SK-N-SH (cell line): Measurements from ENCODE around the gene BAAT. TPM values are rescaled to one million over a fixed set of nuclear protein-coding genes. Genes with fewer than 3 reads are reported as not detected.
"Not testable (repeated sequence)": the region's sequence is repeated elsewhere in the genome, so short reads cannot be mapped to it uniquely, and the experiment has no call there.

ENCODE experiments used
- CTCF ChIA-PET: fragments of 300-600, 350-600 bp; formaldehyde crosslinking; extraction: SDS; loops from one replicate; lab custom pipeline; 2021; lab: Yijun Ruan, JAX
- POLR2A ChIA-PET: fragments of 350-600 bp; sonication (Branson Sonifier 250); formaldehyde crosslinking; extraction: SDS; loops from one replicate; lab custom pipeline; 2020; ENCODE audit warnings: antibody characterized with exemption, inconsistent platforms; lab: Yijun Ruan, JAX
- DNase-seq: peaks from one replicate; pipeline ENCODE4 v3.0.0; 2012
- H2AFZ ChIP-seq: fragments of 200-600 bp; sonication (generic); 2 replicates; pipeline ENCODE4 v1.8.1; 2016; ENCODE audit warnings: antibody characterized with exemption, mild to moderate bottlenecking, low read depth
- H3F3A ChIP-seq: fragments of 200-600 bp; sonication (generic); replicated peaks from 2 replicates; pipeline ENCODE3; 2016; ENCODE audit warnings: antibody characterized with exemption, mild to moderate bottlenecking; ENCODE audit not compliant: insufficient read depth
- H3K27ac ChIP-seq, 2 experiments: fragments of 200-500 bp in 1 of 2; fragments of 200-600 bp in 1 of 2; sonication (Bioruptor generic) in 1 of 2; sonication (generic), shearing (Covaris generic) in 1 of 2; 2 replicates each; pipeline versions ENCODE4 v1.5.1 to v1.6.1; 2014 to 2016; ENCODE audit warnings: low read depth in 2 of 2, inconsistent platforms in 1 of 2, low read length in 1 of 2, mild to moderate bottlenecking in 1 of 2, mixed read lengths in 1 of 2
- H3K27me3 ChIP-seq: fragments of 200-600 bp; sonication (generic), shearing (Covaris generic); 2 replicates; pipeline ENCODE4 v1.6.1; 2016; ENCODE audit warnings: mixed run types; ENCODE audit not compliant: insufficient read depth
- H3K36me3 ChIP-seq, 2 experiments: fragments of 200-500 bp in 1 of 2; fragments of 200-600 bp in 1 of 2; sonication (Bioruptor generic) in 1 of 2; sonication (generic) in 1 of 2; replicated peaks in 1 of 2; 2 replicates each; pipeline versions ENCODE3 to v1.5.1; 2014 to 2016; ENCODE audit warnings: low read length in 1 of 2, mild to moderate bottlenecking in 1 of 2; ENCODE audit not compliant: insufficient read depth in 2 of 2, control insufficient read depth in 1 of 2
- H3K4me1 ChIP-seq, 2 experiments: fragments of 200-500 bp in 1 of 2; fragments of 200-600 bp in 1 of 2; sonication (Bioruptor generic) in 1 of 2; sonication (generic), shearing (Covaris generic) in 1 of 2; 2 replicates each; pipeline versions ENCODE4 v1.5.1 to v1.6.1; 2014 to 2016; ENCODE audit warnings: low read depth in 1 of 2, low read length in 1 of 2, mixed run types in 1 of 2; ENCODE audit not compliant: insufficient read depth in 2 of 2, control insufficient read depth in 1 of 2
- H3K4me2 ChIP-seq: fragments of 200-600 bp; sonication (generic), shearing (Covaris generic); 2 replicates; pipeline ENCODE4 v1.6.1; 2017; ENCODE audit warnings: mixed run types
- H3K4me3 ChIP-seq, 2 experiments: fragments of 200-500 bp in 1 of 2; fragments of 200-600 bp in 1 of 2; sonication (Bioruptor generic) in 1 of 2; sonication (generic), shearing (Covaris generic) in 1 of 2; 2 replicates each; pipeline versions ENCODE4 v1.5.1 to v1.8.1; 2014 to 2016; ENCODE audit warnings: low read depth in 2 of 2, inconsistent platforms in 1 of 2, low read length in 1 of 2, mild to moderate bottlenecking in 1 of 2, mixed read lengths in 1 of 2, moderate library complexity in 1 of 2
- H3K79me2 ChIP-seq: fragments of 200-600 bp; sonication (generic); 2 replicates; pipeline ENCODE4 v1.8.1; 2017; ENCODE audit warnings: mild to moderate bottlenecking; ENCODE audit not compliant: insufficient read depth
- H3K9ac ChIP-seq: fragments of 200-600 bp; sonication (generic); 2 replicates; pipeline ENCODE4 v1.6.1; 2017; ENCODE audit warnings: mixed run types
- H3K9me2 ChIP-seq: fragments of 200-600 bp; sonication (generic); 2 replicates; pipeline ENCODE4 v1.6.1; 2017; ENCODE audit warnings: mixed run types
- H3K9me3 ChIP-seq: fragments of 200-600 bp; sonication (generic); 2 replicates; pipeline ENCODE4 v1.6.1; 2017; ENCODE audit warnings: mixed run types, mild to moderate bottlenecking, moderate library complexity
- H4K20me1 ChIP-seq: fragments of 200-600 bp; sonication (generic); 2 replicates; pipeline ENCODE4 v1.6.1; 2017; ENCODE audit warnings: mild to moderate bottlenecking, mixed run types; ENCODE audit not compliant: insufficient read depth
- EZH2phosphoT487 ChIP-seq: fragments of 200-600 bp; sonication (generic); IDR thresholded peaks from 2 replicates; pipeline ENCODE4 v1.6.1; 2017; ENCODE audit warnings: low read depth, mixed run types, mild to moderate bottlenecking, antibody characterized with exemption, moderate library complexity, borderline replicate concordance
- FOSL2 ChIP-seq: IDR thresholded peaks from 2 replicates; pipeline ENCODE4 v1.4.0; 2012; ENCODE audit warnings: low read depth, mild to moderate bottlenecking, moderate library complexity, borderline replicate concordance
- FOXM1 ChIP-seq: IDR thresholded peaks from 2 replicates; pipeline ENCODE4 v1.4.0; 2012; ENCODE audit warnings: low read depth, mild to moderate bottlenecking
- IRF3 ChIP-seq: fragments of 150-350 bp; IDR thresholded peaks from 2 replicates; pipeline ENCODE4 v1.6.1; 2016; ENCODE audit warnings: mild to moderate bottlenecking, low read depth, low read length
- RFX5 ChIP-seq: IDR thresholded peaks from 2 replicates; pipeline ENCODE4 v1.6.1; 2012; ENCODE audit warnings: mild to moderate bottlenecking, improper control_type of control experiment, low read length
- TEAD4 ChIP-seq: IDR thresholded peaks from 2 replicates; pipeline ENCODE4 v1.4.0; 2012; ENCODE audit warnings: mild to moderate bottlenecking, borderline replicate concordance; ENCODE audit not compliant: insufficient read depth
- WGBS: methylation state at CpG from one replicate; pipeline ENCODE4 v1.1.6; 2017; ENCODE audit warnings: low lambda C conversion rate; 5-methylcytosine and 5-hydroxymethylcytosine counted together
- polyA plus RNA-seq, 3 experiments: library from polyadenylated mRNA; depleted of rRNA; stranded (reverse); fragments of >200 nt; gene quantifications; 2 replicates each; pipeline ENCODE4 v1.2.3, GENCODE V29; 2012

BAAT gene
- 0.02 and 0.05 TPM in 2 replicates for polyA plus RNA-seq (2012; rRNA removed)
- 0.01 and 0.05 TPM in 2 replicates for polyA plus RNA-seq (2012; cell fraction: cytosol; rRNA removed)
- 0.11 TPM in 2 replicates for polyA plus RNA-seq (2012; cell fraction: nucleus; rRNA removed)

GRCh38 chr9:101384873-101385536 lies at the start of gene BAAT:
Gene BAAT (minus strand): TSS chr9:101385006. CDS start chr9:101371404, 13,602 bp downstream.
- WGBS = 93% methylated on average over 11 of the region's 11 CpGs
- H3K4me2 ChIP-seq = not testable (repeated sequence)

GRCh38 chr9:101433229-101433628 lies 48.4 kb upstream of the BAAT start:
- no peaks in the 10 kb centered on the region for H4K20me1 ChIP-seq
- H3K9ac ChIP-seq = no peak overlapping the region
- no peaks in the 10 kb centered on the region; a peak in 1 of 4 replicates for H3K4me1 ChIP-seq
- no peak overlapping the region for H3K4me2 ChIP-seq
- DNase-seq = no peak
- TF ChIP-seq FOSL2 (no peak), TEAD4 (no peak), EZH2phosphoT487 (no peak), RFX5 (no peak)
- WGBS = 57% methylated on average over 3 of the region's 3 CpGs
- H3K9me3 ChIP-seq = no peaks in the 10 kb centered on the region
- no peaks in the 10 kb centered on the region for H3K9me2 ChIP-seq
- POLR2A ChIA-PET = no interaction called here
- H3K27me3 ChIP-seq = no peaks in the 10 kb centered on the region; the same call in 1 of the 2 replicates
- no peaks in the 10 kb centered on the region for H3K79me2 ChIP-seq
- no peak overlapping the region for H2AFZ ChIP-seq
- no peaks in the 10 kb centered on the region for H3K36me3 ChIP-seq
- H3K27ac ChIP-seq = no peak overlapping the region
- CTCF ChIA-PET = interaction anchor here (1.9 to 3.0 kb wide), 2 partner anchors 16 to 26 kb away, joined by 11 to 20 read pairs; no protein-coding TSS in a partner anchor
- no peaks in the 10 kb centered on the region for H3F3A ChIP-seq
- no peak overlapping the region for H3K4me3 ChIP-seq

More at GRCh38 chr9:101384873-101385536, at the start of gene BAAT:
- H3K4me3 ChIP-seq, H3K4me1 ChIP-seq, H3K79me2 ChIP-seq, H3K9me3 ChIP-seq, H3K27ac ChIP-seq, H4K20me1 ChIP-seq, H2AFZ ChIP-seq, H3K27me3 ChIP-seq, H3F3A ChIP-seq, DNase-seq, POLR2A ChIA-PET, H3K9ac ChIP-seq, H3K9me2 ChIP-seq, CTCF ChIA-PET: not testable (repeated sequence)
- peaks cover 29 to 33% of the 10 kb centered on the region in 2 experiments for H3K36me3 ChIP-seq

- H3F3A ChIP-seq = no peaks in the 10 kb centered on the region
- TF ChIP-seq IRF3 = no peak
- TF ChIP-seq FOXM1 = no peak
- 67% methylated on average over 1 of the region's 1 CpG for WGBS
- no peaks in the 10 kb centered on the region; a peak in 1 of 4 replicates for H3K4me1 ChIP-seq
- CTCF ChIA-PET = interaction anchor here (1.9 to 3.0 kb wide), 3 partner anchors 16 to 98 kb away, joined by 10 to 20 read pairs (median 11); no protein-coding TSS in a partner anchor
- no peaks in the 10 kb centered on the region for H3K36me3 ChIP-seq
- POLR2A ChIA-PET = no interaction called here
- no peaks in the 10 kb centered on the region; the same call in 1 of the 2 replicates for H3K27me3 ChIP-seq
- no peaks in the 10 kb centered on the region for H4K20me1 ChIP-seq
- H3K79me2 ChIP-seq = no peaks in the 10 kb centered on the region
- no peaks in the 10 kb centered on the region for H3K9me3 ChIP-seq
- H3K4me2 ChIP-seq = no peak overlapping the region
- no peak overlapping the region for H3K4me3 ChIP-seq
- no peak overlapping the region for H2AFZ ChIP-seq
- no peak overlapping the region for H3K27ac ChIP-seq
- no peak overlapping the region for H3K9ac ChIP-seq
- no peak for DNase-seq
- H3K9me2 ChIP-seq = no peaks in the 10 kb centered on the region
Observed at GRCh38 chr9:101432740-101433139, 47.9 kb upstream of the BAAT start.
